ENCODE results near the gene JCAD.

- TF ChIP-seq POLR2A (IDR thresholded peaks at IDR 0.05) (no peak), CTCF (IDR thresholded peaks at IDR 0.05) (no peak)
These were observed 39.9 kb downstream of the JCAD start for GRCh38 chr10:30019468-30019867.

All from uterus (tissue), 2 donors.